ENCODE data around the gene UBFD1.

DNA sequence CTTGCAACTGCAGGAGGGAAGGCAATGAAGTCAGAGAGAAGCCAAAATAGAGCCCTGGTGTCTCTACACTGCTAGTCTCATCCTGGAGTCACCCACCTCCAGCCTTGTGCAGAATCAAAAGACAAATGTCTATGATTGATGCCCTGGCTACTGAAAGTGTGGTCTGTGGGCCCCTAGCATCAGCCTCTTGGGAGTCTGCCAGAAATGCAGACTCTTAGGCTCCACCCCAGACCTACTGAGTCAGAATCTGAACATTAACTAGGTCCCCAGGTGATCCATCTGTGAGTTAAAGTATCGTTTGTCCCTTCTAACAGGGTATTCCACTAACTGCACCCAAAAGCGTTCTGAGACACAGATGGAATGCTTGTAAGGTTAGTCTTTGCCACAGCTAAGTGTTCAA lies 21.6 kb upstream of the UBFD1 start:
- TF ChIP-seq POLR2A (IDR thresholded peaks at IDR 0.05) (no peak), CTCF (IDR thresholded peaks at IDR 0.05) (no peak)

Data from body of pancreas (tissue), 4 donors.